ENCODE results near the gene RARRES1.

GRCh38 chr3:158749526-158749925 is 17.3 kb upstream of the RARRES1 start:
- TF ChIP-seq SP1 (CRISPR knock-in tag; conservative IDR thresholded peaks at IDR 0.05) (no peak), CTCF (IDR thresholded peaks at IDR 0.05) (no peak), PRDM15 (CRISPR knock-in tag; IDR thresholded peaks at IDR 0.05) (no peak), ERG (CRISPR knock-in tag; IDR thresholded peaks at IDR 0.05) (no peak), TEAD4 (CRISPR knock-in tag; IDR thresholded peaks at IDR 0.05) (no peak), ZBTB43 (CRISPR knock-in tag; IDR thresholded peaks at IDR 0.05) (no peak), JUN (CRISPR knock-in tag; IDR thresholded peaks at IDR 0.05) (no peak)
